Activated T-cell treated with anti-CD3 and anti-CD28 coated beads, Interleukin-2, amount 50 U/mL, for 24 hours (primary cell): ENCODE data around the gene USF1.
"Not testable (repeated sequence)": the region's sequence is repeated elsewhere in the genome, so short reads cannot be mapped to it uniquely, and the experiment has no call there.

Source experiments
- DNase-seq: peaks from one replicate; pipeline ENCODE4 v3.0.0-alpha.2; 2020
- H3K27ac Mint-ChIP-seq: 2 replicates; pipeline ENCODE4 v1.8.0; 2020; ENCODE audit warnings: mild to moderate bottlenecking, mixed read lengths
- H3K27me3 Mint-ChIP-seq: 2 replicates; pipeline ENCODE4 v1.8.0; 2020; ENCODE audit warnings: mixed read lengths
- H3K36me3 Mint-ChIP-seq: 2 replicates; pipeline ENCODE4 v1.8.0; 2020; ENCODE audit warnings: low read depth, mixed read lengths
- H3K4me1 Mint-ChIP-seq: 2 replicates; pipeline ENCODE4 v1.8.0; 2020; ENCODE audit warnings: low read depth, mixed read lengths
- H3K4me3 Mint-ChIP-seq: 2 replicates; pipeline ENCODE4 v1.8.0; 2020; ENCODE audit warnings: mild to moderate bottlenecking, moderate library complexity, mixed read lengths
- H3K9me3 Mint-ChIP-seq: 2 replicates; pipeline ENCODE4 v1.8.0; 2020; ENCODE audit warnings: mixed read lengths

Gene USF1

GRCh38 chr1:161070761-161071160 is 25.0 kb upstream of the USF1 start:
- Mint-ChIP-seq H3K27me3 (no peaks in the 10 kb centered on the region), H3K4me3 (no peak overlapping the region), H3K9me3 (peaks cover 2% of the 10 kb centered on the region), H3K36me3 (peaks cover 32% of the 10 kb centered on the region), H3K4me1 (peaks cover 49% of the 10 kb centered on the region), H3K27ac (peak overlapping the region; percentile 98)
- no peak for DNase-seq

GRCh38 chr1:161069731-161070270 is 24.0 kb upstream of the USF1 start, which contains the start of gene ARHGAP30:
ARHGAP30 (minus strand) TSS chr1:161069891; CDS start chr1:161069624, 267 bp downstream.
- DNase-seq = peak; percentile 83
- H3K36me3 Mint-ChIP-seq = peaks cover 40% of the 10 kb centered on the region
- H3K4me3 Mint-ChIP-seq = peak within 1 kb of the TSS; percentile 99
- H3K27ac Mint-ChIP-seq = peak within 1 kb of the TSS; percentile 98
- H3K9me3 Mint-ChIP-seq = peaks cover 2% of the 10 kb centered on the region
- no peaks in the 10 kb centered on the region for H3K27me3 Mint-ChIP-seq
- peaks cover 56% of the 10 kb centered on the region for H3K4me1 Mint-ChIP-seq

GRCh38 chr1:161069241-161069640 is 23.5 kb upstream of the USF1 start:
- H3K36me3 Mint-ChIP-seq = peaks cover 45% of the 10 kb centered on the region
- peaks cover 60% of the 10 kb centered on the region for H3K4me1 Mint-ChIP-seq
- peak overlapping the region; percentile 99 for H3K4me3 Mint-ChIP-seq
- peaks cover 2% of the 10 kb centered on the region for H3K9me3 Mint-ChIP-seq
- no peak for DNase-seq
- H3K27me3 Mint-ChIP-seq = no peaks in the 10 kb centered on the region
- H3K27ac Mint-ChIP-seq = peak overlapping the region; percentile 98

- Mint-ChIP-seq H3K4me3 (peak overlapping the region; percentile 99), H3K27ac (peak overlapping the region; percentile 98), H3K9me3 (peaks cover 2% of the 10 kb centered on the region), H3K4me1 (peaks cover 67% of the 10 kb centered on the region), H3K36me3 (peaks cover 52% of the 10 kb centered on the region), H3K27me3 (no peaks in the 10 kb centered on the region)
- peak; percentile 81 for DNase-seq
Measured at GRCh38 chr1:161068306-161069234, 22.8 kb upstream of the USF1 start.

GRCh38 chr1:161066694-161067093 is 20.9 kb upstream of the USF1 start:
- peak overlapping the region; percentile 98 for H3K27ac Mint-ChIP-seq
- peaks cover 2% of the 10 kb centered on the region for H3K9me3 Mint-ChIP-seq

GRCh38 chr1:161065681-161066080 is 19.9 kb upstream of the USF1 start:
- peak overlapping the region; percentile 20 for H3K4me3 Mint-ChIP-seq
- DNase-seq, H3K9me3 Mint-ChIP-seq, H3K27me3 Mint-ChIP-seq: not testable (repeated sequence)
- H3K4me1 Mint-ChIP-seq = peaks cover 74% of the 10 kb centered on the region
- peaks cover 76% of the 10 kb centered on the region for H3K36me3 Mint-ChIP-seq
- peak overlapping the region; percentile 98 for H3K27ac Mint-ChIP-seq

More at GRCh38 chr1:161066694-161067093, 20.9 kb upstream of the USF1 start:
- Mint-ChIP-seq H3K27me3 (no peaks in the 10 kb centered on the region), H3K36me3 (peaks cover 69% of the 10 kb centered on the region), H3K4me3 (peak overlapping the region; percentile 99), H3K4me1 (peaks cover 77% of the 10 kb centered on the region)
- no peak for DNase-seq

- Mint-ChIP-seq H3K4me1 (peaks cover 81% of the 10 kb centered on the region), H3K27ac (peak overlapping the region; percentile 93), H3K4me3 (peak overlapping the region; percentile 58), H3K36me3 (peaks cover 86% of the 10 kb centered on the region)
- DNase-seq, H3K9me3 Mint-ChIP-seq, H3K27me3 Mint-ChIP-seq: not testable (repeated sequence)
Measured at GRCh38 chr1:161063936-161064335, 18.2 kb upstream of the USF1 start.

- Mint-ChIP-seq H3K27ac (peak overlapping the region; percentile 85), H3K27me3 (no peaks in the 10 kb centered on the region), H3K9me3 (no peaks in the 10 kb centered on the region), H3K4me3 (no peak overlapping the region), H3K4me1 (peaks cover 69% of the 10 kb centered on the region), H3K36me3 (peaks cover 81% of the 10 kb centered on the region)
- DNase-seq = no peak
Measured at GRCh38 chr1:161061419-161061818, 15.6 kb upstream of the USF1 start.

GRCh38 chr1:161059293-161059692 is 13.5 kb upstream of the USF1 start:
- peak overlapping the region; percentile 91 for H3K27ac Mint-ChIP-seq
- peaks cover 60% of the 10 kb centered on the region for H3K4me1 Mint-ChIP-seq
- no peak for DNase-seq
- peak overlapping the region; percentile 20 for H3K4me3 Mint-ChIP-seq
- peaks cover 82% of the 10 kb centered on the region for H3K36me3 Mint-ChIP-seq
- no peaks in the 10 kb centered on the region for H3K9me3 Mint-ChIP-seq
- H3K27me3 Mint-ChIP-seq = no peaks in the 10 kb centered on the region

GRCh38 chr1:161054805-161055204 is 9.0 kb upstream of the USF1 start:
- Mint-ChIP-seq H3K27me3 (no peaks in the 10 kb centered on the region), H3K4me1 (peaks cover 24% of the 10 kb centered on the region), H3K4me3 (no peak overlapping the region), H3K27ac (peak overlapping the region; percentile 59), H3K9me3 (no peaks in the 10 kb centered on the region), H3K36me3 (peaks cover 87% of the 10 kb centered on the region)
- DNase-seq = no peak

- Mint-ChIP-seq H3K4me1 (peaks cover 18% of the 10 kb centered on the region), H3K27me3 (no peaks in the 10 kb centered on the region)
Measured at GRCh38 chr1:161054232-161054631, 8.5 kb upstream of the USF1 start.

GRCh38 chr1:161052899-161053298 is 7.1 kb upstream of the USF1 start:
- Mint-ChIP-seq H3K9me3 (no peaks in the 10 kb centered on the region), H3K27me3 (no peaks in the 10 kb centered on the region), H3K4me1 (peaks cover 17% of the 10 kb centered on the region), H3K4me3 (no peak overlapping the region), H3K27ac (peak overlapping the region; percentile 61), H3K36me3 (peaks cover 95% of the 10 kb centered on the region)
- DNase-seq = no peak

More at GRCh38 chr1:161054232-161054631, 8.5 kb upstream of the USF1 start:
- Mint-ChIP-seq H3K36me3 (peaks cover 87% of the 10 kb centered on the region), H3K9me3 (no peaks in the 10 kb centered on the region), H3K4me3 (no peak overlapping the region), H3K27ac (peak overlapping the region; percentile 59)
- no peak for DNase-seq

GRCh38 chr1:161051219-161051618 is 5.4 kb upstream of the USF1 start:
- Mint-ChIP-seq H3K27ac (peak overlapping the region; percentile 44), H3K36me3 (peaks cover 94% of the 10 kb centered on the region), H3K27me3 (no peaks in the 10 kb centered on the region), H3K4me1 (peaks cover 18% of the 10 kb centered on the region), H3K9me3 (no peaks in the 10 kb centered on the region), H3K4me3 (no peak overlapping the region)
- no peak for DNase-seq

- no peak for DNase-seq
- H3K4me3 Mint-ChIP-seq = no peak overlapping the region
- peak overlapping the region; percentile 66 for H3K27ac Mint-ChIP-seq
- H3K4me1 Mint-ChIP-seq = peaks cover 25% of the 10 kb centered on the region
- H3K36me3 Mint-ChIP-seq = peaks cover 95% of the 10 kb centered on the region
- no peaks in the 10 kb centered on the region for H3K27me3 Mint-ChIP-seq
- H3K9me3 Mint-ChIP-seq = no peaks in the 10 kb centered on the region
Measured at GRCh38 chr1:161048949-161049722, 3.4 kb upstream of the USF1 start.
